NCI-H226 (cell line): ENCODE results near the gene ESYT2.

Experiments
- DNase-seq: peaks from one replicate; pipeline ENCODE4 v3.0.0-alpha.2; 2015

Gene ESYT2

GRCh38 chr7:158795272-158795671 lies 34.0 kb downstream of the ESYT2 start:
- DNase-seq, result no peak

DNA sequence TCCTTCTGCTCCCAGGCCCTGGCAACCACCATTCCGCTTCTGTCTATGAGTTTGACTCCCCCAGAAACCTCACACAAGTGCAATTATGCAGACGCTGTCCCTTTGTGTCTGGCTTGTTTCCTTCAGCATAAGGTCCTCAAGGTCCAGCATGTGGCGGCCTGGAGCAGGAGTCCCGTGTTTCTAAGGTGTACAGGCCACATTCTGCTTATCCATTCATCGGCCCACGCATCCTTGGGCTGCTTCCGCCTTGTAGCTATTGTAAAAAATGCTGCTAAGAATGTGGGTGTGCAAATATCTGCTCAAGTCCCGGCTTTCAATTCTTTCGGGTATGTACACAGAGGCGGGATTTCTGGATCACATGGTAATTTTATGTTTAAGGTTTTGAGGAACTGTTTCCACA lies 38.2 kb downstream of the ESYT2 start:
- DNase-seq, result no peak

- DNase-seq, result no peak
These were observed 39.5 kb downstream of the ESYT2 start for GRCh38 chr7:158789842-158790241.

DNA sequence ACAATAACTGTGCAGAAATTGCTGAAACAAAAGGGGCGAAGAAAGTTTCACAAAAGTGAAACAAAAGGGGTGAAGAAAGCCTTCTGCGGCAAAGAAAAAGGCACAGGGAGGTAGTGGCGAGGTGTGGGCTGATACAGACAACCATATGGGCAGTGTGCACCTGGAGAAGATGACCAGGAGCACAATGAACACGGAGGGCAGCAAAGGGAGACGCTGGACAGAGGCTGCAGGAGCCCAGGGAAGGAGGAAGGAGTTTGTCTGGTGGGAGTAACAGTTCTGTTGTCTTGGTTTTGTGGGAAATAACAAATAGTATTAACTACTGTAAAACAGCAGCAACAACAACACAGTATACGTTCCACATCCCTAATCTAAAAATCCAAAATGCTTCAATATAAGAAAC lies 42.4 kb downstream of the ESYT2 start:
- no peak for DNase-seq

- no peak for DNase-seq
These were observed 45.0 kb downstream of the ESYT2 start for GRCh38 chr7:158784270-158784669.

DNA sequence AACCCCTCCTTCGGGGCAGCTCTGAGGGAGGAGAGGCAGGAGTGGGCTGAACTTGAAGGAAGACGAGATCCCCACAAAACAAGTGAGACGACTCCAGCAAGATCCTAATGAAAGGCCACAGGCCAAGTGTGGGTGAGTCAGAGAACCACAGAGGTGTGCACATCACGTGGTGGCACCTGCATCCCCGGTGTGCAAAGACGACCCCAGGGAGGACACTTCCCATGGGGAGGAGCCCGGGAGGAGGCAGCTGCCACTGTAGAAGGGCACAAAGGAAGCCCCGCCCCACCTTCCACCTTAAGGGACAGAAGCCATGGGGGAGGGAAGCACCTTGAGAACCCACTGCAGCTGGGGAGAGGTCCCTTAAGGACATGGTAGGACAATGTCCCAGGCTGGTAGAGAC lies 45.7 kb downstream of the ESYT2 start:
- DNase-seq, result no peak

GRCh38 chr7:158782761-158783401 lies 46.4 kb downstream of the ESYT2 start:
- DNase-seq, result peak; percentile 16

- DNase-seq, result no peak
These were observed 47.2 kb downstream of the ESYT2 start for GRCh38 chr7:158781974-158782664.

DNA sequence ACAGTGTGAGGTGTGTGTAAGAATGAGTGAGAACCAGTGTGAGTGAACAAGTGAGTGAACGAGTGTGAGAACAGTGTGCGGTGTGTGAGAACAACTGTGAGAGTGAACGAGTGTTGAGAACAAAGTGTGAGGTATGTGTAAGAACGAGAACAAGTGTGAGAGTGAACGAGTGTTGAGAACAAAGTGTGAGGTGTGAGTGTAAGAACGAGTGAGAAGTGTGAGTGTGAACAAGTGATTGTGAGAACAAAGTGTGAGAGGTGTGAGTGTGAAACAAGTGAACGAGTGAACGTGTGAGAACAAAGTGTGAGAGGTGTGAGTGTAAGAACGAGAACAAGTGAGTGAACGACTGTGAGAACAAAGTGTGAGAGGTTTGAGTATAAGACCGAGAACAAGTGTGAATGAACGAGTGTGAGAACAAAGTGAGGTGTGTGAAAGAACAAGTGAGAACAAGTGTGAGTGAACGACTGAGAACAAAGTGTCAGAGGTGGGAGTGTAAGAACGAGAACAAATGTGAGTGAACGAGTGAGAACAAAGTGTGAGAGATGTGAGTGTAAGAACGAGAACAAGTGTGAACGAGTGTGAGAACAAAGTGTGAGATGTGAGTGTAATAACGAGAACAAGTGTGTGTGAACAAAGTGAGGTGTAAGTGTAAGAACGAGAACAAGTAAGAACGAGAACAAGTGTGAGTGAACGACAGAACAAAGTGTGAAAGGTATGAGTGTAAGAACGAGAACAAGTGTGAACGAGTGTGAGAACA lies 47.9 kb downstream of the ESYT2 start:
- DNase-seq, result no peak

DNA sequence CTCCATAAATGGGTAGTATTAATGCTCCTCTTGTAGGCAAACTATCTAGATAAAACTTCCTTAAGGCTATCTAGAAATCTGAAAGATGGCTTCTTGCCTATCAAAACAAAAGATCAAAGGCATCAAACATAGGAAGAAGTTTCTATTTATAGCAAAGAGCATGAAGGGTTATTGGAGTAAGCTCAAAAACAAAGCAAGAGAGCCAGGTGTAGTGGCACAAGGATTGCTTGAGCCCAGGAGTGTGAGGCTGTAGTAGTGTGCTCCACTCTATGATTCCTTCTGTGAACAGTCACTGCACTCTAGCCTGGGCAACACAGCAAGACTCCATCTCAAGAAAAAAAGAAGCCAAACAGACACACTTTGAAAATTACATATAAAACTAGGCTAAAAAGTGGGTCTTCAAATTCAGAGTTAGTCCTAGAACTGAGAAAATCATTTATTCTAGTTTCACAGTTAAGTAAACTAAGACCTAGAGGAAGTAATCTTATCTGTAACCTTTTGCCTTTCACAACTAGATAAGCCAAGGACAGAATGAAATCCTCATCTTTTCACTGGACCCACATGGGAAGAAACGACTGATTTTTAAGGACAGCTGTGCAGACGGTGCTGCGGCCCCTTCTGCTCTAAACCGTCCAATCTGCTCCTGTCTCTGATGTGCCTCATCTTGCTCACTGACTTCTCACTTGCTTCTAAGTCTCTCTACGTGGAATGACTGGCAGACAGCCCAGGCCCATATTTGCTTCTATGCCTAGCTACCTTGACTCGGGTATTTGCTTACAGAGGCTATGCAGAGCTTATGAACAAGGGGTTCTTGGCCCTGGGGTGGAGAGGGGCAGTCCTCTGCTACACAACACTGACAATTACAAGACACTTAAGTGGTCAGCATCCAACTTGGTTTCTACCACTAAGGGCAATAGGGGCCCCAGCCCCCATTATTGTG lies 50.0 kb downstream of the ESYT2 start:
- no peak for DNase-seq

DNA sequence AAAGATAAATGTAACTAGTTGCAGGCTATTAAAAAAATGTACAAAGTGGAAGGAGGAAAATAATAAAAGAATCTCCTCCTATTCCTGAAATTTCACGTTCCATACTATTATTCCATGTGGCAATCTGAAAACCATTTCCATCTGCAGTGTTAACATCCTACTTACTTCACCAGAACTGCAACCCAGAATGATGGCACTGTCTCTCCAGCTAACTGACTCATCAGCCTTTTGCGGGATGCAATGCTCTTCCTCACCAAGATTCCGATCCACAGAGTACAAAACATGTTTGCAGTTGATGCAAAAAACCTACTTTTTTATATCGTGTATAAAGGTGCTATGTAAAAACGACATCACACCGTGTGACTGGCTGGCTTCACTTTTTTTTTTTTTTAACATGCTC lies 50.8 kb downstream of the ESYT2 start:
- no peak for DNase-seq

GRCh38 chr7:158777793-158778192 lies 51.5 kb downstream of the ESYT2 start:
- DNase-seq, result no peak

GRCh38 chr7:158776474-158776873 lies 52.8 kb downstream of the ESYT2 start:
- no peak for DNase-seq

- no peak for DNase-seq
These were observed 54.4 kb downstream of the ESYT2 start for GRCh38 chr7:158774952-158775351.

- DNase-seq, result no peak
These were observed 56.4 kb downstream of the ESYT2 start for GRCh38 chr7:158772916-158773315.

DNA sequence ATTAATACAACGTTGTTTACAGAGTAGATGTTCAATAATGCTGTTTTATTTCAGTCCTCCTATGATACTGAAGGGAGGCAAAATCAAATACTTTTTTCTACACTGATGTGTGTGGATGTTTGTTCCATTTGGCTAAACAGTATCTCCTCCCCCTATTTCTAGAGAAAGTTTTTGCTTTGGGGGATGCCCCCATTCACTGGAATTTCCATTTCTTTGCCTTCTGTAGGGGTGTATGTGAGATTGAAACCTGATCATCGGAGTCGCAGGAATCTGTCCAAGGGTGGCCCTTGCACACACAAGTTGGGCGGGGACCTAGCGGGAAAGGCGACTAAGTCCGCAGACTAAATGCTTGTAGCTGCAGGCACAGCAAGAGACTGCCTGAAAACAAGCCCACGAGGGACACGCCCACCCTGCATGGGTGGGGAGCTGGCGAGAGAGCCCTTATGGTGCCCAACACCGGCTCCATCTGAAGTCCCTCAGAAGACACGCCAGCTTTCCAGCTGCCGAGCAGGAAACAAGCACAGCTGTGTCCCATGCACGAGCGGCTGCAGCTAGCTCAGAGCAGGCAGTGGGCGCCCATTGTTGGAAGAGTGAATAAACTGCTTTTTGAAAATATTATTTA lies 58.0 kb downstream of the ESYT2 start:
- DNase-seq, result no peak

- DNase-seq, result no peak
These were observed 61.6 kb downstream of the ESYT2 start for GRCh38 chr7:158767707-158768106.

DNA sequence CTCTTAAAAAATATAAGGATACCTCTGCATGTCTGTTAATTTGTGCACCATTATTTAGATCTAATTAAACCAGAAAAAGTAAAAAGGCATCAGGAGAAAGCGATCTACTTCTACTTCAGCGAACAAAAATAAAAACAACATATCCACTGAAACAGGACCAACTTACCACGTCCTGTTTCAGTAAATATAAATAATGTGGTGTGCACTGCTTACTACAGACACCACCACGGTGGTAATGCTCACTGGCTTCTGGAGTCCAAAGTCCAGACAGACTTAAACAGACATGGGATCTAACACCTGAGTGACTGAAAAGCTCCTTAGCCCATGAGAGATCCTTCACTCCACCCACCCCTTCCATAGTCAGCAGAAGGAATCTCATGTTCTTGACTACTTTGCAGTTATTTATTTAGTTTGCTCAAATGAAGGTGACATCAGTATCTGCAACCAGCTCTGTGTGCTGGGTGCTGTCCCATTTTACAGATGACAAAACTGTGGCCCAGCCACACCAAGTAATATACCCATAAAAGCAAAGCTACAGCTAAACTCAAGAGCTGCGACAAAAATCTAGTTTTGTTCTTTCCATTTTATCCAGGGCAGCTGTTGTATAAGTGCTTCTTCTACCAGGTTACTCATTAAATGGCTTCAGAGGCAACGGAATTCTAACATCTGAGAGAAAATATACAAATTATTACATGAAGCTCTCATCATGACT lies 62.6 kb downstream of the ESYT2 start:
- no peak for DNase-seq

- no peak for DNase-seq
These were observed 64.3 kb downstream of the ESYT2 start for GRCh38 chr7:158765020-158765419.

DNA sequence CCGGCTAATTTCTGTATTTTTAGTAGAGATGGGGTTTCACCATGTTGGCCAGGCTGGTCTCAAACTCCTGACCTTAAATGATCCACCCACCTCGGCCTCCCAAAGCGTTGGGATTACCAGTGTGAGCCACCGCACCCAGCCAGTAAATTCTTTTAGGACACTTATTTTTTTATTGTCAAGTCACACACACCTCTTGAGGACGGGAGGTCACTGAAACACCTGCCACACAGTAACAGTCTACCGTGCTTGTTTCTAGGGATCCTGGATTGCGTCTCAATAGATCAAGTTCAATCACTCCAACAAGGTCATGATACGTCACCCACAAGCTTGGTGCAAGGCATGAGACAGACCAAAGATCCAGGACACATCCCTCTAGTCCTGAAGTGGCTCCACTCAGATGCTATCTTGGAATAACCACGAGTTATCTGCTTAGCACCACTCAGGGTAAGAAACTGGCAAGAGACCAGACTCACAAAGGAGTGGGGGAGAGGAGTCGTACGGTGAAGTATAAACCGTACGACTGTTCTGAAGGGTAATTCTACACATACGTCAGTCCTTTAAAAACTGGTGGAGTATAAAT lies 65.8 kb downstream of the ESYT2 start:
- DNase-seq, result no peak

DNA sequence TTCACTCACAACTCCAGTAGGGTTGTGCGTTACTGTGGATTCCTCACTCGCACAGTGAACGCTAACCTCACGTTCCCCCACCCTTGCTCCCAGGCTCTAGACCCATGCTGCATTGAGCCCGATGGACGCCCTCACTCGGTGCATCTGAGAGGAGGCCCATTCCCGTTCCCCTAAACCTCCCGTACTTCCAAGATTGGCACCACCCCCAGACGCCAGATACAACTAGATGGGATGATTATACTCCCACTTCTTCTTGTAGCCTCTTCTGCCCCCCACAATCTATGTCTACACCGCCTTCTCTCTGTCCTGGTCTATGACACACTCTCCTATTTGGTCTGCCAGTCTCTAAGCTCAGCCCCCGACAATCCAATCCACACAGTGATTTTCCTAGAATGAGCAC lies 67.4 kb downstream of the ESYT2 start:
- DNase-seq, result no peak

- no peak for DNase-seq
These were observed 68.4 kb downstream of the ESYT2 start for GRCh38 chr7:158760936-158761335.
